ENCODE measurements around the gene CNOT9.

CNOT9 gene

GRCh38 chr2:218576854-218577253, 8.2 kb downstream of the CNOT9 start:
- no peak for DNase-seq

DNA sequence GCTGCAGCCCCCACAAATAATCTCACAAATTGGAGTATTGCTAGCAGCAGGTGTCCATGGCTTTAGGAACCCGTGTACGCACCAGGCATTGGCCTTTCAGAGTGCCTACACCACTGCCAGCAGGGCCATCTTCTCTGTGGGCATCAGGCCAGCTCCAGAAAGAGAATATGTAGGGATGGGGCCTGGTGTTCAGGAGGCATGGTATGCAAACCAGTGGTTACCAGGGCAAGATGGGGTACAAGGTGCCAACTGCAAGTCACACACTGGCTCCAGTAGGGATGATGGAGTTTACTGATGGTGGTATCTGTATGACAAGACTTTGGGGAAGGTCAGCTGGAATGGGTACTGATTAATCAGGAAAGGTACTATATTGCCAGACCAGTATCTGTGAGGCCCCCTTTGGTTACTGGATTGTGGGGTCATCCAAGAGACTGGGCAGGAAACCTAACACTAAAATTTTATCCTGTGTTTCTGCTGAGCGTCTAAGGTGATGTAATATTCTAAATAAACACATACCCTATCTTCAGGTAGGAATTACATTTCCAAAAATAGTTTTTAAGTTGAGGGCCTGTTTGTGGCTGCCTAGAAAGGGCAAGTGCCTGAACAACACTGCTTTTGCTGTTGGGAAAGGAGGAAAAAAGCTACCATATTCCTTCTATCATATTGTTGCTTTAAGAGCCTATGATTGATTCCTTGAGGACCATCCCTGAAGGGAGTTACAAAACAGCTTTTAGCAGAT, 9.0 kb downstream of the CNOT9 start:
- no peak for DNase-seq

- no peak for DNase-seq
Observed at GRCh38 chr2:218578272-218578877, 9.7 kb downstream of the CNOT9 start.

- DNase-seq: no peak
Observed at GRCh38 chr2:218582076-218582475, 13.4 kb downstream of the CNOT9 start.

DNA sequence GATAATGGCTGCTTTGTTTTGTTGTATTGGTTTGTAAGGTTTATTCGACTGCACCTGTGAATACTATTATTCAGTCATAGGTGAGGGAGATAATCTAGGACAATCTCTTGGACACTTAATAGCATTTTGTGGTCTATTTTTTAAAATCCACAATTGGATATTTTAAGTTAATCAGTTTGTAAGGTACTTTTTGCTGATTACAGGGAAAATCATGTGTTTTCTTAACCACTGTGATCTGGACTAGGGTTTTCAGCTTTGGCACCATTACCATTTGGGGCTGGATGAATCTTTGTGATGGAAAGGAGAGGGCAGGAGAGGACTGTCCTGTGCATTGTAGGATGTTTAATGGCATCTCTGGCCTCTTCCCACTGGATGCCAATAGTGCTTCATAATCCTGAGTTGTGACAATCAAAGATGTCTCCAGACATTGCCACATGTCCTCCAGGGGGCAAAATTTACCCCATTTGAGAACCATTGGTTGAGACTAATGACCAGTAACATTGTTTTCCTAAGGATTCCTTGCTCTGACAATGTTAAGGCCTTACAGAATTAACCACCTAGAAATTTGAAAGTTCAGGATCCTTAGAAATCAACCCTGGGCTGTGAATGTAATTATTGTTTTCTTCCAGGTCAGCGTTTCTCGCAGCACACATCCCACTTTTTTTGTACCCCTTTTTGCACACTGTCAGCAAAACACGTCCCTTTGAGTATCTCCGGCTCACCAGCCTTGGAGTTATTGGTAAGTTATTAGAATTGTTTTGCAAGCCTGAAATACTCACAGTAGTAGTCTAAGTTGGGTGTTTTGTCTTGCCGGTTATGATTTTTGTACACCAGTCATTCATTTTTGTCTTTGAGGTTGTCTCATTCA, 15.6 kb downstream of the CNOT9 start:
- DNase-seq: no peak

- no peak for DNase-seq
Observed at GRCh38 chr2:218585541-218585940, 16.9 kb downstream of the CNOT9 start.

DNA sequence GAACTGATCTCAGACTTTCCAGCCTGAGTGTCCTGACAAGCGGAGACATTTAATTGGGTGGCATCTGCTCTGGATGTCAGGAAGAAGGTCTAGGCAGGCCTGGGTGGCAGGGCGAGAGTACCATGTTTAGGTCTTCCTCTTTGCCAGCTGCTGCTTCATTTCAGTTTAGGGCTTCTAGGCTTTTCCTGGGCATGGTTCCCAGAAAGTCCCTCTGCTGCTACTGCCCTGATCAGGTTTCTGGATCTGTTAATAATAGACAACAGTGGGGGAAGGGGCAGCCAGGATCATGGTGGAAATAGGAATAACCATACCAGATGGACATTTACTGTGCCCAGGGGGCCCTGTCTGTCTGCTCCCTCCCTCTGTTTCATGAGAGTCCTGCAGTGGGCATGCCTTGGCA, 36.8 kb downstream of the CNOT9 start:
- DNase-seq: no peak

GRCh38 chr2:218607436-218608115, 38.9 kb downstream of the CNOT9 start, which contains the start of gene PLCD4:
PLCD4 (plus strand) TSS chr2:218607899; CDS start chr2:218615740, 7,841 bp downstream.
- DNase-seq: peak; percentile 39

GRCh38 chr2:218615868-218616315, 47.3 kb downstream of the CNOT9 start:
- no peak for DNase-seq

- no peak for DNase-seq
Observed at GRCh38 chr2:218618102-218618860, 49.6 kb downstream of the CNOT9 start.

DNA sequence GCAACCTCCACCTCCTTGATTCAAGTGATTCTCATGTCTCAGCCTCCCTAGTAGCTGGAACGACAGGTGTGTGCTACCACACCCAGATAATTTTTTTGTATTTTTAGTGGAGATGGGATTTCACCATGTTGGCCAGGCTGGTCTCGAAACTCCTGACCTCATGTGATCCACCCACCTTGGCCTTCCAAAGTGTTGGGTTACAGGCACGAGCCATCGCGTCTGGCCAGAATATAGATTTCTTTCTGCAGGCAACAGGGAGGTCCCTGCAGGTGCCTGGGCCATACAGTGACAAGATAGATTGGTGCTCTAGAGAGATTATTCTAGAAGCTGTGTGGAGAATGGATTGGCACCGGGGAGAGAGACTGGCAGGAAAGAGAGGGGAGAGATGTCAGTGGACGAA, 52.4 kb downstream of the CNOT9 start:
- DNase-seq: no peak

- DNase-seq: no peak
Observed at GRCh38 chr2:218622606-218623365, 54.1 kb downstream of the CNOT9 start.

DNA sequence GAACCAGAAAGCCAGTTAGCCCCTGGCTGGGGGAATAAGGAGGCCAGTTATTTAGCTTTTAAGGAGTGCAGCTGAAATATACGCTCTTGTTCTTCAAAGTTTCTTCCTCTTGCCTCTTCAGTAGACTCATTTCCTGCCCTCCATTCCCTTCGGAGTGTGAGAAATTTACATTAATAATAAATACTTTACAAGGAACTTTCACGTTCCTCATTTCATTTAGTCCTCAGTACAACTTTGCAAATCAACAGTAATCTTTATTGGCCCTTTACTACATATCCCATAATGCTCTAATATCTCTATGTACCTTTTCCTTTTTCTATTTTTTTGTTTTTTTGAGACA, 54.7 kb downstream of the CNOT9 start:
- DNase-seq: no peak

DNA sequence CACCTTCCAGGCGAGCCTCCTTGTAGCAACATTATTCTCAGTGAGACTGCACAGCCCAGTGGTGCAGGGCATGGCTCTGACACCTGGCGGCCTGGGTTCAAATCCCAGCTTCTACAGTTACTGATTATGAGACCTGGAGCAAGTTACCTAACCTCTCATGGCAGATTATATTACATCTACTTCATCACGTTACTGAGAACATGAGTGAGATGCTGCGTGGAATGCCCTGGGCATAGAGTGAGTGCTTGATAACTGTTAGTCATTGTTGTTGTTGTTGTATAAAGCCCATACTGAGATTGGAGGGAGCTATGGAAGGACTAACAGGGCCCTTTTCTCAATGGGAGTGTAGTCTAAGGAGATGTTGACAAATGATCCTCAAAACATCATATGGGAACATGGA, 57.7 kb downstream of the CNOT9 start:
- no peak for DNase-seq

- no peak for DNase-seq
Observed at GRCh38 chr2:218627939-218628338, 59.3 kb downstream of the CNOT9 start.

DNA sequence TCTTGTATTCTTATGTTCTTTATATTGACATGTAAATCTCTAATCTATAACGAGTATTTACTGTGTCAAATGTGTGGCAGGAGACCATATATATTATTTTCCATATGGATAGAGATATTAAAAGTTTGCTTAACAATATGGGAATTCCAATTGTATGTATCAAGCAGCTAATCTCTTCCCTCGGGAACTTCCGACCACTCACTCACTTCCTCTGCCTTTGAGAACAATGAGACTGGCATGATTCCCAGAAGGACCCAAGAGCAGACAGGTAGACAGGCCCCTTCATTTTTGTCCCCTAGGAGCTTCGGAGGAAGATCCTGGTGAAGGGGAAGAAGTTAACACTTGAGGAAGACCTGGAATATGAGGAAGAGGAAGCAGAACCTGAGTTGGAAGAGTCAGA, 63.2 kb downstream of the CNOT9 start:
- no peak for DNase-seq

DNA sequence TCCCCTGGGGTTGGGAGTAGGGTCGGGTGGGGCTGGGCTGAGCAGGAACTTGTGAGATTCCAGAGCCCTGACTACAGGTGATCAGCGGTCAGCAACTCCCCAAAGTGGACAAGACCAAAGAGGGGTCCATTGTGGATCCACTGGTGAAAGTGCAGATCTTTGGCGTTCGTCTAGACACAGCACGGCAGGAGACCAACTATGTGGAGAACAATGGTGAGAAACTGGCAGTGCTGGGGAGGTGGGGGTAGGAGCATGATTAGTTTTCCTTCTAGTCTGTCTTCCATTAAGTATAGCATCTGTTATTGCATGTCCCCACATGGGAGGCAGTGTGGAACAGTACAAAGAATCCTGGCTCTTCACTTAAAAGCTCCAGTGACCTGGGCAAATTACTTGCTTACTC, 67.1 kb downstream of the CNOT9 start:
- DNase-seq: no peak

DNA sequence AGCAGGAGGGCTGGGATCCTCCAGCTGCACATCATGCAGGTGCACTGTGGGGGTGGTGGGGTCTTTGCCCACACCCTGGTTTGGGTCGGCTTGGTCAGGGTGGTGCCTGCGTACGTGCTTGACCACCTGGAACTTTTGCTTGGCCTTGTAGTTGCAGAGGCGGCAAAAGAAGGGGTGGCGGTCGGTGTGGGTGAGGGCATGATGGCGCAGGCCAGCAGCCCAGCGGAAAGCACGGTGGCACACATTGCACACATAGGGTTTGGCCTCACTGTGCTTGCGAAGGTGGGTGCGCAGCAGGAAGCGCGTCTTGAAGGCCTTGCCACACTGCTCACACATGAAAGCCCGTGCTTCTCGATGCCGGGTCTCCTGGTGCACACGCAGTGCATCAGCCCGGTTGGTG, 69.7 kb downstream of the CNOT9 start:
- DNase-seq: no peak

DNA sequence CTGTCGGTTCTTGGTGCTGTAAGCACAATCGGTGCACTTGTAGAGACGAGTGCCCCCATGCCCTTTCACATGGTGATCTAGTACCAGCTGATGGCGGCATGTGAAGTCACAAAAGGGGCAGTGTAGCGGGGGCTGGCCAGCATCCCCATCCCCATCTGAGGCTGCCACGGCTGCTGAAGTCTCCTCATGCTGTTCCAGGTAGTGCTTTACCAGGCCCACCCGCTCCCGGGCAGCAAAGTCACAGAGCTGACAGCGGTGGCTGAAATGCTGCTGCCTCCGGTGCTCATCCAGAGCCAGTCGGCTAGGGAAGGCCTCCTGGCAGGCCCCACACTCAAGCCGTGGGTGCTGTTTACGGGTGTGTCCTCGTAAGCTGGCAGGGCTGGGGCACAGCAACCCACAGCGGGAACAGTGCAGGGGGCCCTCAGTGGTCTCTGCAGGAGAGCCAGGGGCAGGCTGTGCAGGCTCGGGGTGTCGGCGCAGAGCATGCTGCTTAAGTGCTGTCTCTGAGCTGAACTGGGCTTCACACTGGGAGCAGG, 73.5 kb downstream of the CNOT9 start:
- no peak for DNase-seq

DNA sequence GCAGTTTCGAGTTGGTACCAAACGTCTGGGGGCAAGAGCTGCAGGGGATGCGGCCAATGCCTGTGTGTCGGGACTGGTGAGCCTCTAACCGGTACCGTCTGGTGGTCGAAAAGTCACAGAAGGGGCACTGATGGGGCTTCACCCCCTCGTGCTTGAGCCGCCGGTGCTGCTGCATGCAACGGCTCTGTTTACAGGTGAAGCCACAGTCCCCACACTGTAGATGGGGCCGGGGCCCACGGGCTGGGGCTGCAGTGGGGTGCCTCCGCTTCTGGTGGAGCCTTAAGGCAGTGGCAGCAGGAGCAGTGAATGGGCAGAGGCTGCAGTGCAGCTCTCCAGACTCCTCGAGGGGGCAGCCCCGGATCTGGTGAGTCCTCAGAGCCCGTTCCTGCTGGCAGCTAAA, 74.1 kb downstream of the CNOT9 start:
- no peak for DNase-seq
